HG03159 (cell line): ENCODE data around the gene GBP4.

Experiments used
- ATAC-seq: cut with Tn5 transposase; IDR thresholded peaks from one replicate; pipeline ENCODE4 v1.9.1; 2021; ENCODE audit warnings: mild to moderate bottlenecking, moderate library complexity; ENCODE audit not compliant: unreplicated experiment

GBP4 gene

DNA sequence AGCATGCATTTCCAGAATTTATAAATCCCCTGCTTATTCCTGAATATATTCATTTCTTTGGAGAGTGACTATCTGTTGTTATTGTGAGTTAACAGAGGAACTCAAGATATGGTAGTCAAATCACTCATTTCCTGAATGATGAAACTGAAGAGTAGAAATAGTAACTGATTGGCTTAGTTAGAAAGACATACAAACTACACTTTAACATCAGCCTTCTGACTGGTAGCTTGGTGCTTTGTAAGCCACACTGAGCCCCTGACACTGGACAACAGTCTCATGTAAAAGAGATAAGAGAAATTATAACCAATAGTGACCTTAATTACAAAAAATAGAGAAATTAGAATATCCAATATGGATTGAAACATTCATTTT, 27.7 kb downstream of the GBP4 start:
- no peak for ATAC-seq

GRCh38 chr1:89170170-89171066, 28.3 kb downstream of the GBP4 start:
- ATAC-seq = no peak

DNA sequence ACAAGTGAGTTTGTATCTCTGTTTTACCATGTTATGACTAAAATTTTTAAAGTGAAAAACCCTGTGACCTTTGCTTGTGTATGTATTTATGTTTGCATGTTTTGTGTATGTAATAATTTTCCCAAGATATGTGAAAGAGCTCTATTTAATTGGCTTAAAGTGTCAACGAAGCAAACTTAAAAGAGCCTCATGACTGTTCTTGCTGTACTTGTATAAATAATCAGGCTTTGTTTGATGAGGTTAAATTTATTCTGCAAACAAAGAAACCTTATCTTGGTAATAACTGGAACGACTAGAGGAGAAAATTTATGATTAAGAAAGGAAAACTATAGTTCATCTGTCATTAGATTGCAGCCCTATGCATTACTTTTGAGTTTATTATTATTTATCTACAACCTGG, 29.6 kb downstream of the GBP4 start:
- ATAC-seq = no peak

GRCh38 chr1:89167590-89168230, 31.0 kb downstream of the GBP4 start:
- no peak for ATAC-seq

- ATAC-seq = no peak
Observed at GRCh38 chr1:89166705-89167104, 32.0 kb downstream of the GBP4 start.

DNA sequence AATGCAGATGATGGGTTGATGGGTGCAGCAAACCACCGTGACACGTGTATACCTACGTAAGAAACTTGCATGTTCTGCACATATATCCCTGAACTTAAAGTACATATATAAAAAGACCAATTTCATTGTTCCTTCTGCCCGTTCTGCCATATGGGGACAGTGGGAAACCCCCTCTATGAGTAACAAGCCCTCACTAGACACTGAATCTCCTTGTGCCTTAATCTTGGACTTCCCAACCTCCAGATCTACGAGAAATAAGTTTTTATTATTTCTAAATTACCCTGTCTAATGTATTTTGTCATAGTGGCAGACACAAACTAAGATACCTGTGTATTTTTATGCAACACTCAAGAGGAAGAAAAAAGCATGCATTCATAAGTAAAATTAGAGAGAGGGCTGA, 32.9 kb downstream of the GBP4 start:
- ATAC-seq = no peak

- ATAC-seq = no peak
Observed at GRCh38 chr1:89151047-89151446, 47.7 kb downstream of the GBP4 start.

DNA sequence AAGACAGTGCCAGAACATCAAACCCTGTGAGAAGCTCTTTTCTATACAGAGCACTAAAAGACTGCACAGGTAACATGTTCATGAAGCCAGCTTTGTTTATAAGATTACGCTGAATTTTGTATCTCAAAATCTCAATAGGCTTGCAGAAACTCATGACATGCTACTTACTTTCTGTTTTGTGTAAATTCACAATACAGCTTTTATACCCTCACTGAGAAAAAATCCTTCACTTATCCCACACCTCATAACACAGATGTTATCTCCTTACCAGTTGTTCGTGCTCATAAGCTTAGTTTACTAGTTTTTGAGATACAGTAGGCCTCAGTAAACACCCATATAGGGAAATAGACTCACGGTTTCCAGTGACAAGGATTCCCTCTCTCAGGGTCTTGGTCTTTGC, 48.8 kb downstream of the GBP4 start:
- no peak for ATAC-seq

DNA sequence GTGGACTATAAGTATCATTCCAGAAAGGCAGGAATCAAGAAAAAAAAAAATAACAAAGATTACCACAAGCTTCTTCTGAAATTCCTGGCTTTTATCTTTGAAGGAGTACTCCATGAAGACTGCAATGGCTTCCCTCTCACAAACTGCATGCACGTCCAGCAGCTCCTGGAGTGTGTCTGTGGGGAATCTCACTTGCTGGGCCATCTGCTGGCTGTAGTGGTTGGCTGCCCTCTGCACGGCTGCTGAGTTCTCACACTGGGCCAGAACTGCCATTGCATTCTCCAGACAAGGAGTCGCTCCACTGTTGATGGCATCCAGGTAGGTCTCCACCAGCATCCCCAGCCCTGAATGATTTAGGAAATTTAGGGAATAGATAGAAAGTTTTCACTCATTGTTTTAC, 49.5 kb downstream of the GBP4 start:
- ATAC-seq = no peak

DNA sequence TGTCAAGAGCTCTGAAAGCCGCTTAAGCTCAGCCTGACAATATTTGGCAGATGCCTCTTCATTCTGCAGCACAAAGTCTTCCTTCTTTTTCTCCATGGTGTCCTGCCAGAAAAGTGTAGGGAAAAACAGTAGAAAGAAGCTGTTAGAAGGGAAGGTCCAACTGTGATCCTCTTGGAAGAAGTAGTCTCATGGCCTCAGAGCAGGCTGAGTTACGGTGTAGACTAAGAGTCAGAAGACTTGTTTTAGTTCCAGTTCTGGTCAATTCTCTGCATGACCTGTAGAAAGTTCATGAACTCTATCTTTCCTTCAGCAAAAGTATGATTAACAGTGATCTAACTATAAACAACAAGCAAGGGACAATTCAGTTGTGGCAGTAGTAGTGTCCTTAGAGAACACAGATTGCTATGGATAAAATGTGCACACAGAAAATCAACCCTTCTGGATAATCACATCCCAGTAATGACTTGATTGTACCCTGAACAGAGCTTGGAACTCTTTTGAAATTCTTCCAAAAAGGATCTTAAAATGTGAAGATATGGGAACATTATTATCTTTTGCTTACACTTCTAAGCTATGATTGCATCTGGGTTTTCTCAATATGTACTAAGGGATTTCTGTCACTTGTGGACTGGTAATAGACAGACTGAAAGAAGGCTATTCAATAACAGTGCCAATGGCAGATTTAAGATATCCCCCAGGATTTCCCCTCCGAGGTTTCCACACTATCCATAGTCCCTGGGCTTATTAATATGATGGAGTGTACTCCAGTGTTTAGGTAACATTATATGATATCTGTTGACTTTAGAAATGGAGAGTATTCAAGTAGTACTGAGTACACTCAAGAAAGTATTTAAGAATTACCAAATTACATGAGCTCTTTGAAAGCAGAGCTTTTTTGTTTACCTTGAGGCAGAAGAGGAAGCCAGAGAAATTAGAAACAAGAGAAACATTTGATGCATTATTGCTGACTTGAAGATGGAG, 50.8 kb downstream of the GBP4 start:
- no peak for ATAC-seq

DNA sequence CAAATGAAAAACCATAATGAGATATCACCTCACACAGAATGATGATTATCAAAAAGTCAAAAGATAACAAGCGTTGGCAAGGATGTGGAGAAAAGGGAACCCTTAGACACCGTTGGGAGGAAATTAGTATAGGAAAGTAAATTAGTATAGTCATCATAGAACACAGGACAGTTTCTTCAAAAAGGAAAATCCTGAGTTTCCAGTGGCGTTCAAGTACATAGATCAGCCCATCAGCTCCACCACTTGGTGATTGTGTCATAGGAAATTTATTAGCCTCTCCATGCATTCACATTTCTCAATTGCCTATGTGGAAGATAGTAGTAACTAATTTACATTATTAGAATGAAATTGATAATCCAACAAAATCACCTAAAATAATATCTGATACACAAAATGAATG, 52.0 kb downstream of the GBP4 start:
- no peak for ATAC-seq

GRCh38 chr1:89143484-89143883, 55.3 kb downstream of the GBP4 start:
- ATAC-seq = no peak

DNA sequence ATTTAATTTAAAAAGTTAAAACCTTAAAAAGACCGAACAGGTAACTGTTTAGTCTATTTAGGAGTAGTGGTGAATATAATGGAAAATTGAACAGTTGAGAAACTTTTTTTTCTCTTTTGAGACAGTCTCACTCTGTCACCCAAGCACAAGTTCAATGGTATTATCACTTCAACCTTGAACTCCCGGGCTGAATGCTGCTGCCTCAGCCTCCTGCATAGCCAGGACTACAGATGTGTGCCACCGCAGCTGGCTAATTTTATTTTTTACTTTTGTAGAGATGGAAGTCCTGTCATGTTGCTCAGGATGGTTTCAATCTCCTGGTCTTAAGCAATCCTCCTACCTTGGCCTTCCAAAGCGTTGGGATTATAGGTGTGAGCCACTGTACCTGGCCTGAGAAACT, 56.6 kb downstream of the GBP4 start:
- ATAC-seq = no peak

DNA sequence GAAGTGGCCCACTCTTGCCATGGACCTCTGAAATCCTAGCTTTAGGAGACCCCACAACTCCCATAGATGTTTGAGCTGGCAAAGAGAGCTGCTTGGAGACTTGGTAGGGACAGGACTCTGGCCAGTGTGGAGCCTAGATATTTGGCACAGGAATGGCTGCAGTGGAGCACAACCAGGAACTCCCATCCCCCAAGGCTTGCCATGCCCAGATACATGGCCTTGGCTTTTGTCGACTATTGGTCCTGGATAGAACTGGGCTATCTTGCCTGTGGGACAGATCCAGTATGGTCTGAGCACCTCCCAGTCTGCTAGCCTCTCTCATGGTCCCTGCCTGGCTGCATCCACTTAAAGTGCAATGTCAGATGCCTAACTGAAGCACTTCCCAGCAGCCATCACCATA, 65.0 kb downstream of the GBP4 start:
- ATAC-seq = no peak
